IMR-90 (cell line): ENCODE data around the gene TTC23L. TPM values are rescaled to one million over a fixed set of nuclear protein-coding genes. Genes with fewer than 3 reads are reported as not detected.

Source experiments
- ATAC-seq: fragments of 200-7000 bp; cut with Tn5 transposase; 2 replicates; pipeline ENCODE4 v1.9.1; 2020; ENCODE audit warnings: low read depth, mild to moderate bottlenecking, moderate library complexity
- BruUV-seq: library from RNA; stranded (reverse); fragments of 400-500 nt; replicated peaks from 2 replicates; lab custom pipeline; 2021; lab: Mats Ljungman, UMichigan
- CTCF ChIA-PET: fragments of 300-600 bp; formaldehyde crosslinking; extraction: SDS; loops from one replicate; lab custom pipeline; 2021; ENCODE audit warnings: antibody characterized with exemption; lab: Yijun Ruan, JAX
- POLR2A ChIA-PET: fragments of 300-600 bp; sonication (Branson Sonifier 250); formaldehyde crosslinking; loops from one replicate; lab custom pipeline; 2022; ENCODE audit warnings: antibody characterized with exemption; ENCODE audit not compliant: unreplicated experiment; lab: Charles Lee
- DNase-seq: peaks from one replicate; pipeline ENCODE4 v3.0.0; 2013
- H2AFZ ChIP-seq: replicated peaks from 2 replicates; pipeline ENCODE3; 2013; ENCODE audit warnings: low read length, mild to moderate bottlenecking; ENCODE audit not compliant: poor library complexity
- H2AK5ac ChIP-seq: 2 replicates; pipeline ENCODE4 v1.6.1; 2013; ENCODE audit warnings: low read depth, low read length, inconsistent platforms
- H2AK9ac ChIP-seq: replicated peaks from 2 replicates; pipeline ENCODE3; 2013; ENCODE audit warnings: mild to moderate bottlenecking, low read depth, low read length, moderate library complexity; ENCODE audit not compliant: poor library complexity
- H2BK120ac ChIP-seq: 2 replicates; pipeline ENCODE4 v1.6.1; 2013; ENCODE audit warnings: low read depth, low read length, inconsistent platforms
- H2BK15ac ChIP-seq: 3 replicates; pipeline ENCODE4 v1.6.1; 2013; ENCODE audit warnings: low read depth, low read length, inconsistent platforms
- H2BK20ac ChIP-seq: 2 replicates; pipeline ENCODE4 v1.6.1; 2013; ENCODE audit warnings: low read depth, mild to moderate bottlenecking, inconsistent platforms, low read length, moderate library complexity
- H2BK5ac ChIP-seq: 2 replicates; pipeline ENCODE4 v1.6.1; 2013; ENCODE audit warnings: mild to moderate bottlenecking, low read depth, low read length, inconsistent platforms; ENCODE audit not compliant: poor library complexity, severe bottlenecking
- H3K14ac ChIP-seq: replicated peaks from 2 replicates; pipeline ENCODE4 v1.6.1; 2013; ENCODE audit warnings: low read depth, low read length, inconsistent platforms
- H3K18ac ChIP-seq: 2 replicates; pipeline ENCODE4 v1.6.1; 2013; ENCODE audit warnings: low read depth, low read length, control low read depth
- H3K23ac ChIP-seq: 2 replicates; pipeline ENCODE4 v1.6.1; 2013; ENCODE audit warnings: low read depth, low read length, inconsistent platforms
- H3K27ac ChIP-seq: 2 replicates; pipeline ENCODE4 v1.5.1; 2013; ENCODE audit warnings: mild to moderate bottlenecking, control low read depth, low read length; ENCODE audit not compliant: insufficient read depth
- H3K27me3 ChIP-seq: 2 replicates; pipeline ENCODE4 v1.6.1; 2013; ENCODE audit warnings: low read length; ENCODE audit not compliant: control insufficient read depth, insufficient read depth
- H3K36me3 ChIP-seq: 2 replicates; pipeline ENCODE4 v1.6.1; 2013; ENCODE audit warnings: low read length, mixed read lengths; ENCODE audit not compliant: control insufficient read depth, insufficient read depth
- H3K4ac ChIP-seq: 2 replicates; pipeline ENCODE4 v1.6.1; 2013; ENCODE audit warnings: low read depth, low read length, inconsistent platforms
- H3K4me1 ChIP-seq: 2 replicates; pipeline ENCODE4 v1.6.1; 2013; ENCODE audit warnings: low read length, mixed read lengths; ENCODE audit not compliant: control insufficient read depth, insufficient read depth
- H3K4me2 ChIP-seq: 2 replicates; pipeline ENCODE4 v1.6.1; 2013; ENCODE audit warnings: low read depth, mild to moderate bottlenecking, control low read depth, low read length, moderate library complexity
- H3K4me3 ChIP-seq: 2 replicates; pipeline ENCODE4 v1.5.1; 2013; ENCODE audit warnings: low read depth, mild to moderate bottlenecking, control low read depth, low read length, moderate library complexity; ENCODE audit not compliant: insufficient read depth
- H3K56ac ChIP-seq: 2 replicates; pipeline ENCODE4 v1.6.1; 2013; ENCODE audit warnings: low read length, inconsistent platforms; ENCODE audit not compliant: insufficient read depth; ENCODE audit errors: extremely low read depth
- H3K79me1 ChIP-seq, 2 experiments: 2 replicates each; pipeline ENCODE4 v1.6.1; 2013; ENCODE audit warnings: low read length in 2 of 2, inconsistent platforms in 1 of 2, low read depth in 1 of 2
- H3K9ac ChIP-seq: 2 replicates; pipeline ENCODE4 v1.6.1; 2013; ENCODE audit warnings: low read depth, low read length, control low read depth
- H3K9me1 ChIP-seq: 2 replicates; pipeline ENCODE4 v1.6.1; 2013; ENCODE audit warnings: low read length, inconsistent platforms; ENCODE audit not compliant: insufficient read depth
- H3K9me3 ChIP-seq: 2 replicates; pipeline ENCODE4 v1.6.1; 2013; ENCODE audit warnings: low read length; ENCODE audit not compliant: control insufficient read depth, insufficient read depth
- H4K20me1 ChIP-seq: 2 replicates; pipeline ENCODE4 v1.6.1; 2013; ENCODE audit warnings: low read length, inconsistent platforms; ENCODE audit not compliant: insufficient read depth
- H4K5ac ChIP-seq: 2 replicates; pipeline ENCODE4 v1.6.1; 2013; ENCODE audit warnings: mild to moderate bottlenecking, low read depth, low read length, control low read depth
- H4K8ac ChIP-seq, 2 experiments: 2 replicates each; pipeline ENCODE4 v1.6.1; 2013; ENCODE audit warnings: low read depth in 2 of 2, low read length in 2 of 2, control low read depth in 1 of 2, inconsistent platforms in 1 of 2
- H4K91ac ChIP-seq: 2 replicates; pipeline ENCODE4 v1.6.1; 2013; ENCODE audit warnings: low read depth, low read length, inconsistent platforms; ENCODE audit not compliant: insufficient read depth
- BHLHE40 ChIP-seq: fragments of 150-350 bp; IDR thresholded peaks from 2 replicates; pipeline ENCODE4 v1.6.1; 2016; ENCODE audit warnings: mild to moderate bottlenecking, low read depth, low read length
- CEBPB ChIP-seq: IDR thresholded peaks from 2 replicates; pipeline ENCODE4 v1.6.1; 2012; ENCODE audit warnings: low read depth, low read length, improper control_type of control experiment
- CHD1 ChIP-seq: IDR thresholded peaks from 2 replicates; pipeline ENCODE4 v1.6.1; 2012; ENCODE audit warnings: low read depth, low read length, improper control_type of control experiment
- CTCF ChIP-seq: conservative IDR thresholded peaks from 2 replicates; pipeline ENCODE4 v1.5.1; 2012; ENCODE audit warnings: mild to moderate bottlenecking, low read depth, low read length, improper control_type of control experiment
- ELK1 ChIP-seq: fragments of 150-350 bp; IDR thresholded peaks from 2 replicates; pipeline ENCODE4 v1.6.1; 2016; ENCODE audit warnings: low read depth, mild to moderate bottlenecking, low read length, moderate library complexity, borderline replicate concordance
- FOS ChIP-seq: fragments of 150-350 bp; IDR thresholded peaks from 2 replicates; pipeline ENCODE4 v1.6.1; 2016; ENCODE audit warnings: low read depth, low read length
- MAFK ChIP-seq: IDR thresholded peaks from 2 replicates; pipeline ENCODE4 v1.6.1; 2012; ENCODE audit warnings: low read depth, low read length, improper control_type of control experiment
- MAZ ChIP-seq: IDR thresholded peaks from 2 replicates; pipeline ENCODE4 v1.6.1; 2012; ENCODE audit warnings: low read depth, mild to moderate bottlenecking, low read length, improper control_type of control experiment, moderate library complexity, borderline replicate concordance
- MXI1 ChIP-seq: IDR thresholded peaks from 2 replicates; pipeline ENCODE4 v1.6.1; 2012; ENCODE audit warnings: low read depth, mild to moderate bottlenecking, low read length, moderate library complexity, borderline replicate concordance
- NFE2L2 ChIP-seq: fragments of 150-350 bp; IDR thresholded peaks from 2 replicates; pipeline ENCODE4 v1.6.1; 2016; ENCODE audit warnings: low read depth, mild to moderate bottlenecking, low read length
- POLR2A ChIP-seq: IDR thresholded peaks from 2 replicates; pipeline ENCODE4 v1.6.1; 2012; ENCODE audit warnings: mild to moderate bottlenecking, low read depth, low read length
- RAD21 ChIP-seq: IDR thresholded peaks from 2 replicates; pipeline ENCODE4 v1.6.1; 2012; ENCODE audit warnings: low read length, improper control_type of control experiment
- RCOR1 ChIP-seq: IDR thresholded peaks from 2 replicates; pipeline ENCODE4 v1.6.1; 2012; ENCODE audit warnings: mild to moderate bottlenecking, low read length, improper control_type of control experiment; ENCODE audit not compliant: insufficient replicate concordance
- RFX5 ChIP-seq: IDR thresholded peaks from 2 replicates; pipeline ENCODE4 v1.8.0; 2012; ENCODE audit warnings: low read depth, mild to moderate bottlenecking, low read length, moderate library complexity
- SMC3 ChIP-seq: fragments of 150-350 bp; IDR thresholded peaks from 2 replicates; pipeline ENCODE4 v1.6.1; 2016; ENCODE audit warnings: low read depth, mild to moderate bottlenecking, antibody characterized with exemption, low read length, moderate library complexity
- USF2 ChIP-seq: fragments of 150-350 bp; IDR thresholded peaks from 2 replicates; pipeline ENCODE4 v1.6.1; 2017; ENCODE audit warnings: mild to moderate bottlenecking, antibody characterized with exemption, low read length, low read depth
- WGBS, 2 experiments: methylation state at CpG; one replicate each; pipeline versions ENCODE4 v1.1.5 to v1.1.7; 2013; ENCODE audit warnings: missing lambda C conversion rate in 2 of 2; ENCODE audit not compliant: insufficient read length in 1 of 2; ENCODE audit errors: extremely low coverage in 2 of 2; 5-methylcytosine and 5-hydroxymethylcytosine counted together
- dilution Hi-C: fragments of 300-500 bp; cut with HindIII; formaldehyde crosslinking; loops from one replicate; pipeline ENCODE4 v1.14.3; 2018; ENCODE audit warnings: low sequenced_read_pairs; ENCODE audit not compliant: unreplicated experiment
- in situ Hi-C: fragments of 300-500 bp; cut with MboI; formaldehyde crosslinking; loops from 3 replicates; pipeline ENCODE4 v1.14.3; 2019; ENCODE audit warnings: low sequenced_read_pairs, inconsistent platforms, mixed read lengths
- intact Hi-C: fragments of 100-400 bp; cut with micrococcal nuclease; formaldehyde crosslinking; loops from 2 replicates; pipeline ENCODE4 v1.10.0; 2022
- polyA plus RNA-seq, 3 experiments: library from polyadenylated mRNA; depleted of rRNA; stranded (reverse); fragments of >200 nt; gene quantifications; 2 replicates each; pipeline ENCODE4 v1.2.3, GENCODE V29; 2012; ENCODE audit warnings: low replicate concordance in 1 of 3
- total RNA-seq: library from RNA; depleted of rRNA; stranded (reverse); fragments of >200 nt; gene quantifications from 2 replicates; pipeline ENCODE4 v1.2.3, GENCODE V29; 2012

The TTC23L gene
- total and polyA plus RNA-seq, 2 of the 4 experiments (the other 2 are of a cell fraction) = under 0.01 TPM; not detected in 1

DNA sequence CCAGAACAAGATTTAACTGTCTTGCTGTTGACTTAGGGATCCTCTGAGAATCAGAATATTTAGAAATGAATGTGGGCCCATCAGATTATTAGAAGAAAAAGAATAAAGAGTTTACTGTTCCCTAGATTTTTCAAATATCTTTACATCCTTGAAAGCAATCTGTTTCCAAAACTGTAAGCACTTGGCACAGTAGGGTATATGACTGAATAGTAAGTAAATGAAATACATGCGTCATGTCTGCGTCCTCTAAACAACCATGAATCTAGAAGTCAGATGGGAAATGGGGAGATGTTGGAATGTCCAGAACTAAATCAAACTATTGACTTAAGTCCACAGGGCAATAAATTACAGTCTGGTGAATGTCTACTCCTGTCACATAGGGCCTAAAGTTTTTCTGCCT lies 26.1 kb downstream of the TTC23L start:
- no peaks in the 10 kb centered on the region; the same call in 1 of the 2 replicates for H3K27me3 ChIP-seq
- no peak overlapping the region for H4K5ac ChIP-seq
- H2BK120ac ChIP-seq = no peak overlapping the region
- H3K9ac ChIP-seq = no peak overlapping the region
- no peaks in the 10 kb centered on the region for H3K4me1 ChIP-seq
- POLR2A ChIA-PET = no interaction called here
- H2AFZ ChIP-seq = no peak overlapping the region
- no peak overlapping the region for H3K4ac ChIP-seq
- CTCF ChIA-PET = no interaction called here
- H3K23ac ChIP-seq = no peak overlapping the region
- no peak overlapping the region for H3K18ac ChIP-seq
- no peak for TF ChIP-seq NFE2L2
- TF ChIP-seq POLR2A = no peak
- no peak for TF ChIP-seq RFX5
- no peak for TF ChIP-seq CEBPB
- no peak for TF ChIP-seq RAD21
- TF ChIP-seq MAZ = no peak
- TF ChIP-seq RCOR1 = no peak
- TF ChIP-seq CTCF = no peak
- TF ChIP-seq ELK1 = no peak
- TF ChIP-seq USF2 = no peak
- no peak for TF ChIP-seq BHLHE40
- TF ChIP-seq FOS = no peak
- no peak for TF ChIP-seq MAFK
- TF ChIP-seq SMC3 = no peak
- no peak for TF ChIP-seq CHD1
- TF ChIP-seq MXI1 = no peak
- no peak overlapping the region for H3K27ac ChIP-seq
- ATAC-seq (no peak), DNase-seq (no peak)
- no peak overlapping the region for H2BK15ac ChIP-seq
- H3K4me2 ChIP-seq = no peak overlapping the region
- WGBS, 2 experiments = no CpG with 5 or more reads among the region's 2 CpGs
- in situ Hi-C loops (no loop called here), intact Hi-C loops (no loop called here), dilution Hi-C loops (no loop called here)
- H3K9me3 ChIP-seq = no peaks in the 10 kb centered on the region
- no peak overlapping the region for H2AK5ac ChIP-seq
- no peaks in the 10 kb centered on the region for H3K79me1 ChIP-seq
- BruUV-seq = no TSS peak
- no peak overlapping the region for H4K8ac ChIP-seq
- no peak overlapping the region for H3K14ac ChIP-seq
- no peaks in the 10 kb centered on the region for H3K9me1 ChIP-seq
- H4K20me1 ChIP-seq = no peaks in the 10 kb centered on the region
- H2AK9ac ChIP-seq = no peak overlapping the region
- no peaks in the 10 kb centered on the region for H3K36me3 ChIP-seq
- no peak overlapping the region for H3K4me3 ChIP-seq
- no peak overlapping the region for H2BK20ac ChIP-seq
- no peak overlapping the region for H4K91ac ChIP-seq
- H3K56ac ChIP-seq = no peak overlapping the region
- H2BK5ac ChIP-seq = no peak overlapping the region
